Measurements from ENCODE around the gene GRIN1. TPM values are rescaled to one million over a fixed set of nuclear protein-coding genes. Genes with fewer than 3 reads are reported as not detected.

Gene GRIN1
- total RNA-seq, 4 donors from 2014 or later, result not detected

DNA sequence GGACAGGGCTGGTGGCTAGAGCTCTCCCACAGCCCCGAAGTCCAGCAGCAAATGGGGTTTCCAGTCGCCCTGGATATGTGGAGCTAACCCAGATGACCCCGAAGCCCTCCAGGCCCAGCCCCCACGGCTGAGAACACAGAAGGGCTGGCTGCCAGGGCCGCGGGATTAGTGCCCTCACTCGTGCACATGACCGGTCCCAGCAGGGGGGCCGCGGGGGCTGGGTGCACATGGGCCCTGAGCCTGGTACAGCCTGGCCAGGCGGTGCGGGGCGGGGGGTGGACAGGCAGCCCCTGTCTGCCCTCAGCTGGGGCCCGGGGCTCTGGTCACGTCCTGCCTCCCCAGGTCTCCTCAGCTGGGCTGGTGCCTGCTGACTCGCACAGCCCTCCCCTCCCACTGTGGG is 55.4 kb downstream of the GRIN1 start:
- no peak overlapping the region for H3K4me3 ChIP-seq (replicated peaks in 1 of 3)

DNA sequence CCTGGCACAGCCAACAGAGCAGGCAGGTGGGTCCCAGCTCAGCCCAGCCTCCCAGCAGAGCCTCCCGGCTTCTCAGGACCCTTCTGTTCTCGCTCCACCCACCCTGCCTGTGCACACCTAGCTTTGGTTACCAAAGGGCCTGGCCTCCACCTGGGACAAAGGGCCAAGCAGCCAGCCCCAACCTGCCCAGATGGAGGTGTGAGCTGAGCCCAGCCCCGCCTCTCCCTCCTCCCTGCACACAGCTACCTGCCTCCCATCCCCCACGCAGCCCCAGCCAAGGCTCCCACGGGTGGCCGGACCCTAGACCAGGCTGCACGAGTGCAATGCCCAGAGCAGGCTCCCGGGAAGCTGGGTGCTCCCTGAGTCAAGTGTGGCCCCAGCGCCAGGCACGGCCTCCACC is 56.0 kb downstream of the GRIN1 start:
- no peak for TF ChIP-seq POLR2A (IDR thresholded peaks at IDR 0.05)
- intact Hi-C loops (cut with DNase I), result no loop called here
- Histone ChIP-seq H3K4me1 (peaks cover 24 to 35% of the 10 kb centered on the region in 2 donors), H3K27me3 (no peaks in the 10 kb centered on the region), H3K4me3 (replicated peaks in 1 of 3) (no peak overlapping the region), H3K36me3 (peaks cover 7 to 9% of the 10 kb centered on the region in 2 donors), H3K9me3 (no peaks in the 10 kb centered on the region), H3K27ac (no peak overlapping the region)
- 74 to 80% methylated on average over 10 of the region's 10 CpGs for WGBS, 2 donors
- no peak for DNase-seq

More for the DNA sequence above, 55.4 kb downstream of the GRIN1 start:
- intact Hi-C loops (cut with DNase I), result no loop called here
- Histone ChIP-seq H3K36me3 (peaks cover 8 to 10% of the 10 kb centered on the region in 2 donors), H3K9me3 (no peaks in the 10 kb centered on the region), H3K27ac (no peak overlapping the region), H3K4me1 (peaks cover 24 to 36% of the 10 kb centered on the region in 2 donors), H3K27me3 (no peaks in the 10 kb centered on the region)
- peak; percentile 36 to 49 for DNase-seq
- TF ChIP-seq POLR2A (IDR thresholded peaks at IDR 0.05), result no peak
- TF ChIP-seq, protein P1, sequence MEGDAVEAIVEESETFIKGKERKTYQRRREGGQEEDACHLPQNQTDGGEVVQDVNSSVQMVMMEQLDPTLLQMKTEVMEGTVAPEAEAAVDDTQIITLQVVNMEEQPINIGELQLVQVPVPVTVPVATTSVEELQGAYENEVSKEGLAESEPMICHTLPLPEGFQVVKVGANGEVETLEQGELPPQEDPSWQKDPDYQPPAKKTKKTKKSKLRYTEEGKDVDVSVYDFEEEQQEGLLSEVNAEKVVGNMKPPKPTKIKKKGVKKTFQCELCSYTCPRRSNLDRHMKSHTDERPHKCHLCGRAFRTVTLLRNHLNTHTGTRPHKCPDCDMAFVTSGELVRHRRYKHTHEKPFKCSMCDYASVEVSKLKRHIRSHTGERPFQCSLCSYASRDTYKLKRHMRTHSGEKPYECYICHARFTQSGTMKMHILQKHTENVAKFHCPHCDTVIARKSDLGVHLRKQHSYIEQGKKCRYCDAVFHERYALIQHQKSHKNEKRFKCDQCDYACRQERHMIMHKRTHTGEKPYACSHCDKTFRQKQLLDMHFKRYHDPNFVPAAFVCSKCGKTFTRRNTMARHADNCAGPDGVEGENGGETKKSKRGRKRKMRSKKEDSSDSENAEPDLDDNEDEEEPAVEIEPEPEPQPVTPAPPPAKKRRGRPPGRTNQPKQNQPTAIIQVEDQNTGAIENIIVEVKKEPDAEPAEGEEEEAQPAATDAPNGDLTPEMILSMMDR (IDR thresholded peaks at IDR 0.05), result no peak
- WGBS, 2 donors, result 60% methylated on average over 1 of the region's 16 CpGs; no CpG with 5 or more reads in 1 of the 2 donors

DNA sequence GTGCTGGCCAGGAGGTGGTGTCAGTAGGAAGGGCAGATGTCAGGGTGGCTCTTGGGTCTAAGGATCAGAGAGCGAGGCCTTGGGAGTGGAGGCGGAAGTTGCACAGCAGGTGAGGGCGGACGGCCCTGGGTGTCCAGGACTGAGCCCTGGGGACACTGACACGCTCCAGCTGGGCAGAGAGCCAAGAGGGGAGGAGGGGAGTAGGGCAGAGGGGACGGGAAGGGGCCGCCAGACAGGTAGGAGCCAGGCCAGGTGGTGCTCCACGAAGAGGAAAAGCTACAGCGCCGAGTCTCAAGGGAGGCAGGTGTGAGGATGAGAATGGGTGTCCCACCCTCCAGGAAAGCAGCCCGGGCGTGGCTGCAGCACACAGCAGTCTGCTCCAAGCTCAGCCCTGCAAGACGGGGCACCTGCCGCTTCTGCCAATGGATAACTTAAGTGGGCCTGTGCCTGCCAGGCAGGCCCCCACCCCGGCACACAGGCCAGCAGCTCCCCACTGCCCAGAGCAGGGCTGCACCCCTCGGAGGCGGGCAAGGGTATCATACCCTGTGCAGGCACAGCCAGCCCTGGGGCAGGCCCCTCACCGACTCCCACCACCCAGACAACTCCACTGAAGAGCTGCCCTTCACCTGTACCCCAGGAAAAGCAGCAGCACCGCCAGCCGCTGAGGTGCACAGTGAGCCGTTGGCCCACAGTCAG is 56.7 kb downstream of the GRIN1 start:
- no peak overlapping the region for H3K4me3 ChIP-seq (replicated peaks in 1 of 3)
- H3K9me3 ChIP-seq, result no peaks in the 10 kb centered on the region
- 76 to 80% methylated on average over 15 to 16 of the region's 21 CpGs for WGBS, 2 donors
- H3K27ac ChIP-seq, result no peak overlapping the region
- H3K4me1 ChIP-seq, result peaks cover 19 to 31% of the 10 kb centered on the region in 2 donors
- DNase-seq, result no peak
- intact Hi-C loops (cut with DNase I), result no loop called here
- peaks cover under 1 to 1% of the 10 kb centered on the region in 2 donors for H3K36me3 ChIP-seq
- TF ChIP-seq POLR2A (IDR thresholded peaks at IDR 0.05), result no peak
- TF ChIP-seq, protein P1 (IDR thresholded peaks at IDR 0.05), result no peak
- H3K27me3 ChIP-seq, result no peaks in the 10 kb centered on the region

DNA sequence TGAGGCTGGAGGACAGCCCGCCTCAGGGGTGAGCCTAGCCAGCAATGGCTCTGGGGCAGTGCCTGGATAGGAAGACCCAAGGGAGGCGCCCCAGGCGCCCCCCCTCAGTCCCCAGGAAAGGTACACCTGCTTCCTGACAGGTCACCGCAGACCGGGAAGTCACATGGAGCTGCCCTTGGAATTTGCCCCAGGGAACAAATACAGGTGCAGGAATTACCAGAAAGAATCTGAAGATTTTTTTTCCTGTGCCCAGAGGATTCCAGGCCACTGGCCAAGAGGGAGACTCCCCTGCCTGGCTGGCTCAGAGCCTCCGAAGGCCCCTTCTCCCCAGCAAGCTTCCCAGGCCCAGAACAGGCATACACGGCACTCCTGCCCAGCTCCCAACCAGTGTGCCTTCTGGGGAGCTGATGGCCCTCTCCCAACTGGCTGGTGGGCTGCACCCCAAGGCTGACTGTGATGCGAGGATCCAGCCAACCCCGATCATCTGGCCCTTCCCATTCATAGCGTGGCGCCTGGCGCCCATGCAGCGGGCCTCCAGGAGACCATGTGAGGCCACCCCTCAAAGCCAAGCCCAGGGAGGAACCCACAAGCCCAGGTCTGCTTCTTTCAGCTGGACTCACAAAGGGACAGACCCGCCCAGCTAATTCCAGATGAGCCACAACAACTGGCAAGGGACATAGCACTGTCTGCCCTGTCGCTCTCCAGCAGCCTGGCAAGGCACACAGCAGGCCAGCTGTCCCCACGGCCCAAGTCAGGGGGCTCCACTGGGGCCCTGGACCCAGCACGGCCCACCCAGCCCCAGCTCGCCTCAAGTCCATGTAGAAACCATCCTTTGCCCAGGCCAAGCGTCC is 59.3 kb downstream of the GRIN1 start:
- H3K9me3 ChIP-seq, result no peaks in the 10 kb centered on the region
- 82 to 88% methylated on average over 6 to 7 of the region's 19 CpGs for WGBS, 2 donors
- no peak for TF ChIP-seq POLR2A (IDR thresholded peaks at IDR 0.05)
- TF ChIP-seq, protein P1 (IDR thresholded peaks at IDR 0.05), result no peak
- no peak overlapping the region for H3K4me3 ChIP-seq (replicated peaks in 1 of 3)
- peak in 1 of 2 donors; percentile 45 for DNase-seq
- no peaks in the 10 kb centered on the region for H3K36me3 ChIP-seq
- H3K27ac ChIP-seq, result no peak overlapping the region
- peaks cover 19 to 47% of the 10 kb centered on the region in 2 donors for H3K4me1 ChIP-seq
- intact Hi-C loops (cut with DNase I), result no loop called here
- no peaks in the 10 kb centered on the region for H3K27me3 ChIP-seq

DNA sequence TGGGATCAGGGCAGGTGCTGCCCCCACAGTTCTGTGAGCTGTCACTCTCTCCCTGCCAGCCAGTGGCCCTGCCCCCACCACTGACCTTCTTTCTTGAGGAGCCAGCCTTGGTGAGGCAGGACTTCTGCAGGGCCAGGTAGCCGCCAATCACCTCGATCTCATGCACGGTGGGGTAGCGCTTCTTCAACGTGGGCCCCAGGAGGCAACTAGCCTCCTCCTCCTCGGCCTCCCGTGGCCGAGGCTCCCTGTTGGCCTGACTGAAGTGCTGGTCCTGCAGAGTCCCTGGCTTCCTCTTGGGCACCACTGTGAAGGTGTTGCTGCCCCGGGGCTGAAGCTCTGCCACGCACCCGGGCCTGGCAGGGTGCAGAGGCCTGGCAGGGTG is 59.9 kb downstream of the GRIN1 start:
- TF ChIP-seq POLR2A (IDR thresholded peaks at IDR 0.05), result no peak
- TF ChIP-seq, protein P1 (IDR thresholded peaks at IDR 0.05), result no peak
- Histone ChIP-seq H3K4me3 (replicated peaks in 1 of 3) (no peak overlapping the region), H3K27ac (no peak overlapping the region), H3K36me3 (no peaks in the 10 kb centered on the region), H3K9me3 (no peaks in the 10 kb centered on the region), H3K4me1 (peaks cover 25 to 53% of the 10 kb centered on the region in 2 donors), H3K27me3 (no peaks in the 10 kb centered on the region)
- intact Hi-C loops (cut with DNase I), result no loop called here
- DNase-seq, result no peak
- 85 to 92% methylated on average over 4 to 9 of the region's 11 CpGs for WGBS, 2 donors

All from thyroid gland (tissue), 4 donors.